GM18873 (cell line): ENCODE measurements around the gene MOK.

ENCODE experiments used
- ATAC-seq: cut with Tn5 transposase; IDR thresholded peaks from one replicate; pipeline ENCODE4 v1.9.1; 2021; ENCODE audit warnings: mild to moderate bottlenecking, moderate library complexity, moderate number of reproducible peaks; ENCODE audit not compliant: unreplicated experiment, low FRiP score

MOK gene

GRCh38 chr14:102210421-102211042 lies 94.4 kb downstream of the MOK start:
- no peak for ATAC-seq

DNA sequence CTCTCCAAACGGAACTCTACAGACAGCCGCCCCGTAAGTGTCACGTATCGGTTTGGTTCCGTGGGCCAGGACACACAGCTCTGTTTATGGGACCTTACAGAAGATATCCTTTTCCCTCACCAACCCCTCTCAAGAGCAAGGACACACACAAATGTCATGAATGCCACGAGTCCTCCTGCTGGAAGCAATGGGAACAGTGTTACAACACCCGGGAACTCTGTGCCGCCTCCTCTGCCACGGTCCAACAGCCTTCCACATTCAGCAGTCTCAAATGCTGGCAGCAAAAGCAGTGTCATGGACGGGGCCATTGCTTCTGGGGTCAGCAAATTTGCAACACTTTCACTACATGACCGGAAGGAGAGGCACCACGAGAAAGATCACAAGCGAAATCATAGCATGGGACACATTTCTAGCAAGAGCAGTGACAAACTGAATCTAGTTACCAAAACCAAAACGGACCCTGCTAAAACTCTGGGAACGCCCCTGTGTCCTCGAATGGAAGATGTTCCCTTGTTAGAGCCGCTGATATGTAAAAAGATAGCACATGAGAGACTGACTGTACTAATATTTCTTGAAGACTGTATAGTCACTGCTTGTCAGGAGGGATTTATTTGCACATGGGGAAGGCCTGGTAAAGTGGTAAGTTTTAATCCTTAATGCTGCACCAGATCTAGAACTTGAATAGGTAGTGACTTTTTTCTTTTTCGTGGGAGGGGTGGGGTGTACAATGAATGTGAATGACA lies 95.6 kb downstream of the MOK start:
- no peak for ATAC-seq

DNA sequence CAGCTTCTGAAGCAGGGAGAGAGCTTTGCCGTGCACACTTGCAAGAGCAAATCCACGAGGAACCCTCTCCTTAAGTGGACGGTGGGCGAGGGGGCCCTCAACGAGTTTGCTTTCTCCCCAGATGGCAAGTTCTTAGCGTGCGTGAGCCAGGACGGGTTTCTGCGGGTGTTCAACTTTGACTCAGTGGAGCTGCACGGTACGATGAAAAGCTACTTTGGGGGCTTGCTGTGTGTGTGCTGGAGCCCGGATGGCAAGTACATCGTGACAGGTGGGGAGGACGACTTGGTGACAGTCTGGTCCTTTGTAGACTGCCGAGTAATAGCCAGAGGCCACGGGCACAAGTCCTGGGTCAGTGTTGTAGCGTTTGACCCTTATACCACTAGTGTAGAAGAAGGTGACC lies 96.2 kb downstream of the MOK start:
- ATAC-seq: no peak

DNA sequence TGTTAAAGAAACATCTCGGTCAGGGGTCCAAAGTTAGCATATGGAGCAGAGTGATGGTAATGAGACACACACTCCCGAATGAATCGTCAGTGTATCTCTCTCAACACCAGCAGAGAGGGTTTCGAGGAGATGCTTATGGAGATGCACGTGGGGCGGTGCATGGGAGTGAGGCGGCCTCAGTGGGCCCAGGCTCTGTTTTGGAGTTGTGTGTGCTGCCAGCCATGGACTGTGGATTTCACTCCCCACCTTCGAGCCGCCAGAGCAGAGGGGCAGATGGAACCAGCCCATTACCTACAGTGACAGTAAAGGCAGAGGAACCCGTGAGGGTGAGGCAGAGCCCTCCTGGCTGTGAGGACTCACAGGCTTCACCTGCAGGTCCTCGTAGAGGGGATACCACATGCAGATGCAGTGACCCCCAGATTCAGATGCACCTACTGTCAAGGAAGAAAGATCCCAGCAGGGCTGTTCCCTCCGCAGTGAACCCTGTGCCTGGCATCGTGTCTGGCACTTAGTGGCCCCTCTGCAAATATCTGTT lies 97.1 kb downstream of the MOK start:
- no peak for ATAC-seq

DNA sequence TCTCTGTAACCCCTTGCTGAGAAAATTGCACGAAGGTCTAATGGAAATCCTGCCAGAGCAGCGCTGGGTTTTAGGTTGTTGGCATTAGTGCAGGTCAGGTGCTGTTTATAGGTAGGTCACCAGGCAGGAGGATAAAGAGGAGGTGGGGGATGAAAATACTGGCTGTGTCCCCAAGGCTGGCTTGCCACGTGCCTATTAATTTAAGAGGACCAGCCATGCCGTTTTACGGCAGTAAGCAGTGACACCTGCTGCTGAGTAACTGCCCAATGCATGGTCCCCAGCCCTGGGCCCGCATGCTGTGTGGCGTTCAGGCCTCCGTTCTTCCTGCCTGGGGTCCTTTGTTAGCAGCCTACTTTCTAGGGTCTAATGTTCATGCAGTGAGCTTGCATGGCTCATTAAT lies 98.0 kb downstream of the MOK start:
- no peak for ATAC-seq

DNA sequence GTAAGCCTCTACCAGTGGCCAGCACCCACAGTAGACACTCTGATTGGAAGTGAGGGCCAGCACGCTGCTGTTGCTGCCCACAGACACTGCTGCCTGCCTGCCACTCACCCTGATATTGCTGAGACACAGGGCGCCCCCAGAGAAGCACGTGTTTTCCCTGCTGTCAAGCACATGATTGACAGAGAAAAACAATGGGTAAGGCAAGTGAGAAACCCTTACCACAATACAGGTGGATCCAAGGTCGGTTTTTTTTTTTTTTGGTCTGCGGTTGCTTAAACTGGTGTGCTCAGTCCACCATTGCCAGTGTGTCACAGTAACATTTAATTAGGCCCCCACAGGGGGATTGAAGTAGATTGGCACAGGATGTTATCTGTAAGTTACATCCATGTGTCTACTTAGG lies 99.4 kb downstream of the MOK start:
- ATAC-seq: no peak

DNA sequence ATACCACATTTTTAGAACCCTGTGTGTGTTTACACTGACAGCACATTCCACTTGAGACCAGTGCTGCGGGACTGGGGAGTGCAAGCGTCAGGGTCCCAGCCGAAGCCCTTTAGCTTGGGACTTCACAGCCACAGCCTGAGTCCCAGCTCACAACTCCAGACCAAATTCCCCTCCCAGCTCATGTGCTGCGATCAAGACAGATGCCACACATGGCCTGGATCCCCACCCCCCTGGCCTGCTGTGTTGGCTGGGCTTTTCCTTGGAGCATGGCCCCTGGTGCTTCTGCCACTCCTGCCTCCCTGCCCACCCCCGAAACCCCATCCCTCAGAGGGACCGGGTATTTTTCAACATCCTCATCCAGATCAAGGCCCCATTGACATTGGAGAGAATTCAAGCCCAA lies 101.6 kb downstream of the MOK start:
- ATAC-seq: no peak

DNA sequence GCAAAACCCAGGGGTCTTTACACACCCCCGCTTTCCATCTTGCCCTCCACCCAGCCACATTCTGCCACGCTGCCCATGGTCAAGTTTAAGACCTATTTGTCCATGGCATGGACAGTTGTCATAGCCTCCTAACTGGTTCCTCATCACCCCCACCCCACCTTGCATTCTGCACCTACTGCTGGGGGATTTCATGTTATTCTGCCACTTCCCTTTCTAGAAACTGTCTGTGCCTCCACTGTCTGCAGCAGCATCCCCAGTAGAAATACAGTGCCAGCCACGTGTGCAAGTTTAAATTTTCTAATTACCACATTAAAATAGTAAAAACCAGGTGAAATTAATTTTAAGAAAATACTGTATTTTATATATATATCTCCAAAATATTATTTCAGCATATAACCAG lies 102.0 kb downstream of the MOK start:
- ATAC-seq: no peak

- no peak for ATAC-seq
Observed at GRCh38 chr14:102201776-102202175, 103.2 kb downstream of the MOK start.

DNA sequence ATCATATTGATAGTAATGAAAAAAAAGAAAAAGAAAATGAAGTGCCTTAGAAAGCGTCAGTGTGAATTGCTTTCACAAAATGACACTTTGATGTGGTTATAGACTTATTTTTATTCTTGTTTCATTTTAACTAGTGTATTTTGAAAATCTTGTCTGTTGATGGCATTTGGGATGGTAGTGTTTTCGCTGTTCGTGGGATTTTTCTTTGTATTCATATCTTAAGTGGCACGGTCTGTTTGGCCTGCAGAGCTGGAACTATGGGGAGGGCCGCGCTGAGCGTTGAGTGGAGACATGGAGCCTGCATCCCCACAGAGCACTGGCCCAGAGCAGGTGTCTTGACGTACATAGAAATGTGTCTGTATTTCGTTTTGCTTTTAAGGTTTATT lies 103.6 kb downstream of the MOK start:
- no peak for ATAC-seq

DNA sequence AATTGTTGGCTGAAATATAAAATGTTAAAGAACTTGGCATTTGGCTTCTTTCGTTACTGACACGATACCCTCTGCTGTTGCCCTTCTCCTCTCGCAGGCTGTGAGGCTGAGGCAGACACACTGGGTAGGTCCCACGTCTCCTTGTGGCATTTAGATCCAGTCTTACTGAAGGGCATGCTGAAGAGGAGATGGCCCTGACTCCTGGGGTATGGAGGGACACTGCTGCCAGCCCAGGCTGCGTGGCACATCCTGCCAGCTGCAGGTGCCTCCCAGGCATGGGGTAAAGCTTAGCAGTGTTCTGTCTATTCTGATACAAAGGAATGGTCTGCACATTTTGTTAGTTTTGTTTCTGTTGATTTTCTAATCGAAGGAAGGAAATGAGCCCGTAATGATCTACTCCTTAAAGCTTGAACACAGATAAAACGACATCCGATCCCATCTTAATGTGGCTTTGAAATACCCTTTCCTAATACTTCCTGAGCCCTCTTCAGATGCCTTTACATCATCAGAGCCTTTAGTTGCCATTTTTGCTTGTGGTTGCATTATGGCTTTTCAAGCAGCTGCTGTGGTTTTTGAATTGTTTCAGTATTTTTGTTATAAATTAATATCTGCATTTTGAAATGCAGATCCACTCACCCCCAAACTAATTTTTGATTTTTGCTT lies 104.1 kb downstream of the MOK start:
- ATAC-seq: no peak

DNA sequence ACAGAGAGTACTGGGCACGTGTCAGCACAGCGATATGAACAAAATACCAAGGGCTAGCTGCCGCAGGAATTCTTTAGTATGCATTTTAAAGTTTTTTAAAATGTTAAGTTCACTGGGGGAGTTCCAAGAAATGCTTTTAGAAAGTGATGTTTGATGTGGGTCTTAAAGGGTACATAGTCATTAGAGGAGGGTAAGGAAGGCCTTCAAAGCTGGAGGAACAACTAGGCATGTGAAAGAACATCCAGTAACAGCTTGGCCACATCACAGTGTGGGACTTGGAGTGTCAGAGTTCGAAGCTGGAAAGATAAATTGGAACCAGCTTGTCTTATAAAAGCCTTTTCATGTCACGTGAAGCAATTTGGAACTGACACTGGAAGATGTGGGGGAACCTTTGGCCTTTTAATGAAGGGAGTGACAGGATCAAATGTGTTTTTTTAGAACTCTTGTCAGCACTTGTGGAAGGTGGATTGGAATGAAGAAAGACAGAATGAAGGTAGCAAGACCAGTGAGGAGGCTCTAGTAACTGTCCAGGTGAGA lies 107.6 kb downstream of the MOK start:
- no peak for ATAC-seq

GRCh38 chr14:102196902-102197230 lies 108.1 kb downstream of the MOK start:
- no peak for ATAC-seq

DNA sequence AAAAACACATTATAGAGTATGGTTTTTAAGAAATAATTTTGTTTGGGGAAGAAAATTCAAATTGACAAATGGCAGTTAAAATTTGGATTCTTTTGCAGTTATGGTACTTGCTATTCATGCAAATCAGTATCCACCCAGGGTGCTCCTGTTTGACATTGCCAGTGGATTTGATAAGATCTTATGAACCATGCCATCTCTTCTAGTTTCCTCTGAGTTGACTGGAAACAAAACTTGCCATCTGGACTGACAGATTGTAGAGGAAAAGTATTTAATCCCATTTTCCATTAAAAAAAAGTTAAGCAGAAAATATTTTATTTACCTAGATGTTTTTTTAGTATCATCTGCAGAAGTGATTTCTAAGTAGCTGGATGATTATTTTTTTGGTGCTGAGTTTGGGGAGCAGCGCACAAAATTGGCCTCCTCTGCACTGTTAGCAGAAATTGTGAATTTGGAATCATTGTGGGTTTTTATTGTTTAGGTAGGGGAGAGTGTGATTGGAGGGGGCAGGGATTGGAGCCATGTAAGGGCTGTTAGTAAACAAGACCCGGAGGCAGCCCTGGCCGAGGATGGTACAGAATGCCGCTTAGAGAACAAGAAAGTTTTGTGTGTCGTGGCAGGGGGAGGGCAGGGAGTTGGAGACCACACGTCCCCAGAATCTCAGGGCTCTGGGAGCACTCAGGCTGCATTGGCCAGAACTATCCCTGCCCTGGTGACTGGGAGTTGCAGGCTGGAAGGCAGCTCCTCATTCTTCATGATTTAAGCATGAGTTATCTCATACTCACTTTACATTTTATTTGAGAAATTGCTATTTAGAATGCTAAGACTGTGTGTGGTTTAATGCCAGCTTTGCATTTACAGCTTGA lies 108.7 kb downstream of the MOK start:
- ATAC-seq: no peak

DNA sequence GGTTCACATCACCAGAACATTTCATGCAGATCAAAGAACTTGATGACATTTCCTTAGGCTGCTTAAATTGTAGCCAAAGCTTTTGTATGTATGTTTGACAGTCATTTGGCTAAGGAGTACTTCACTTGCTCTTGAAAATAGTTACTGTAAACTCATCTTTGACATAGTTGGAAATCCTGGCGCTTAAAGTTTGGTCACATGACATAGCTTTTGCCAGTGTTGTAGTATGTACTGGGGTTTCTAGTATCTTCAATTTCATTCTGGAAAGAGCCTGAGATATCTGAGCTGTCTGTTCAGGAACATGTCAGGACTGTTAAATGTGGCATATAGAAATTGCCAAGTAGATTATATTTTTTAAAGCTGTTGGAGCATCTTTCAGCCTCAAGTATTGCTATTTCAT lies 109.5 kb downstream of the MOK start:
- ATAC-seq: no peak

- no peak for ATAC-seq
Observed at GRCh38 chr14:102194856-102195255, 110.1 kb downstream of the MOK start.

GRCh38 chr14:102192840-102193502 lies 112.0 kb downstream of the MOK start:
- no peak for ATAC-seq

DNA sequence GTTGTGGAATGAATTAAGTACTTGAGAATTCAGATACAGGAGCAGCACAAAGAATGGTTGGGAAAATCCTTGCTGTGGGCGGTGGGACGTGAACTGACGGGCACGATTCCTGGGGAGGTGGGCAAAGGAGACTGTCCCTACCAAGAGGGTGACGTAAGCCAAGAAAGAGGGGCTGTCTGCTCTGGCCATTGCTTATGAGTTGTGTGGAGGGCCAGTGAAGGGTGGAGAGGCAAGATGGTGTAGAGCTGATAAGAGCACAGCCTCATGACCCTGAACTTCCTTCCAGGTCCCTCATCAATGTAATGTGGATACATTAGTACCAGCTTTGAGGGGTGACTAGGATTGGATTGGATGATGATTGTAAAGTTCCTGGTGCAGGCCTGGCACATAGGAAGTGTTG lies 115.1 kb downstream of the MOK start:
- ATAC-seq: no peak

GRCh38 chr14:102188187-102188586 lies 116.8 kb downstream of the MOK start:
- ATAC-seq: no peak

DNA sequence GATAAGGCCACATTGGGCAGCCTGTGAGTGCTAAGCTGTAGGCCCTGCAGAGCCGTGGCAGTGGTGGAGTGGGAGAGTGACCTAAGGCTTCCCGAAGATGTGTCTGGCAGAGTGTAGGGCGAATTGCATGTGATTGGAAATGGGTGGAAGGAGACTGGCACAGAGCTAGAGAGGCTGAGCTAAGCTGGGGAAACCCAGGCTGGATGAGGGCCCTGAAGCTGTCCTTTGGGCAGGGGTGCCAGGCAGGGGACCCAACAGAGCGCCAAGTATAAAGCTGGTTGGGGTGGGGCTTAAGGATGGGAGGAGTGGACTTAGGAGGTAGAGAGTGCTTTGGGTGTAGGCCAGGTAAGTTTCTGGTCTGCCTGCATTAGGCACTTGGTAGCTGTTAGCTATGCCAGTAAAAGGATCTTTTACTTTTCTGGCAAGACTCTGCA lies 117.4 kb downstream of the MOK start:
- no peak for ATAC-seq
